Left ventricle myocardium inferior (tissue), 1 donor: ENCODE measurements around the gene MCIDAS. TPM values are rescaled to one million over a fixed set of nuclear protein-coding genes. Genes with fewer than 3 reads are reported as not detected.

Experiments
- DNase-seq: peaks from one replicate; pipeline ENCODE4 v3.0.0-alpha.2; 2020
- H3K27ac ChIP-seq: fragments of 200-600 bp; replicated peaks from 2 replicates; pipeline ENCODE4 v1.8.0; 2021
- H3K27me3 ChIP-seq: fragments of 200-600 bp; 2 replicates; pipeline ENCODE4 v1.8.0; 2021; ENCODE audit warnings: low read depth
- H3K36me3 ChIP-seq: fragments of 200-600 bp; 2 replicates; pipeline ENCODE4 v1.8.0; 2021
- H3K4me1 ChIP-seq: fragments of 200-600 bp; 2 replicates; pipeline ENCODE4 v1.8.0; 2021
- H3K4me3 ChIP-seq: fragments of 200-600 bp; 2 replicates; pipeline ENCODE4 v1.8.0; 2021; ENCODE audit warnings: mild to moderate bottlenecking, moderate library complexity
- H3K9me3 ChIP-seq: fragments of 200-600 bp; replicated peaks from 2 replicates; pipeline ENCODE4 v1.8.0; 2021
- CTCF ChIP-seq: fragments of 200-600 bp; IDR thresholded peaks from 2 replicates; pipeline ENCODE4 v1.8.0; 2021; ENCODE audit warnings: antibody characterized with exemption, mild to moderate bottlenecking, borderline replicate concordance
- intact Hi-C: fragments of 100-400 bp; cut with micrococcal nuclease; formaldehyde crosslinking; loops from one replicate; pipeline ENCODE4 v1.11.0; 2022
- total RNA-seq: library from RNA; stranded (reverse); fragmentation: NEBNext Ultra II Directional; extraction: Animal tissue kit (Norgen Biotek cat#: 25700); gene quantifications from one replicate; pipeline ENCODE4 v1.2.1, GENCODE V29; 2021
- donor health status: DM: no; HTN: yes; CAD: no; lungs with severe emphysema.

MCIDAS gene
- total RNA-seq, 1 donor from 2014 or later = not detected

DNA sequence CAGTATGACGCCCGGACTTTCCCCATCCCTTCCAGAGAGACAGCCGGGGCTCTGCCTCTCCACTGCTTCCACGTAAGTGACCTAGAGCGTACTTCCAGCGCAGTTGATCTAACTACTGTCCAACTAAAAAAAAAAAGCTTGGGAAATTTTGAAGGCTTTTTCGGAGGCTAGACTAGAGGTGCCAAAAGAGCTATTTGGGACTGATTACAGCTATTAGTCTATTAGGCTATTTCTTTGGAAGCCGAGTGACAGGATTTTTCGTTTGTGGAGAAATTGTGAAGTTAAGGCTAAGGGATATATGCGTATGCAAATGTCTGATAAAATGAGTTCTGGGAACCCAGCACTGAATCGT, 4.8 kb upstream of the MCIDAS start:
- Histone ChIP-seq H3K27ac (no peak overlapping the region), H3K4me3 (peak overlapping the region; percentile 73), H3K36me3 (no peaks in the 10 kb centered on the region), H3K9me3 (no peaks in the 10 kb centered on the region), H3K27me3 (peaks cover 100% of the 10 kb centered on the region), H3K4me1 (peaks cover 51% of the 10 kb centered on the region)
- no peak for TF ChIP-seq CTCF
- DNase-seq = no peak
- intact Hi-C loops = no loop called here

DNA sequence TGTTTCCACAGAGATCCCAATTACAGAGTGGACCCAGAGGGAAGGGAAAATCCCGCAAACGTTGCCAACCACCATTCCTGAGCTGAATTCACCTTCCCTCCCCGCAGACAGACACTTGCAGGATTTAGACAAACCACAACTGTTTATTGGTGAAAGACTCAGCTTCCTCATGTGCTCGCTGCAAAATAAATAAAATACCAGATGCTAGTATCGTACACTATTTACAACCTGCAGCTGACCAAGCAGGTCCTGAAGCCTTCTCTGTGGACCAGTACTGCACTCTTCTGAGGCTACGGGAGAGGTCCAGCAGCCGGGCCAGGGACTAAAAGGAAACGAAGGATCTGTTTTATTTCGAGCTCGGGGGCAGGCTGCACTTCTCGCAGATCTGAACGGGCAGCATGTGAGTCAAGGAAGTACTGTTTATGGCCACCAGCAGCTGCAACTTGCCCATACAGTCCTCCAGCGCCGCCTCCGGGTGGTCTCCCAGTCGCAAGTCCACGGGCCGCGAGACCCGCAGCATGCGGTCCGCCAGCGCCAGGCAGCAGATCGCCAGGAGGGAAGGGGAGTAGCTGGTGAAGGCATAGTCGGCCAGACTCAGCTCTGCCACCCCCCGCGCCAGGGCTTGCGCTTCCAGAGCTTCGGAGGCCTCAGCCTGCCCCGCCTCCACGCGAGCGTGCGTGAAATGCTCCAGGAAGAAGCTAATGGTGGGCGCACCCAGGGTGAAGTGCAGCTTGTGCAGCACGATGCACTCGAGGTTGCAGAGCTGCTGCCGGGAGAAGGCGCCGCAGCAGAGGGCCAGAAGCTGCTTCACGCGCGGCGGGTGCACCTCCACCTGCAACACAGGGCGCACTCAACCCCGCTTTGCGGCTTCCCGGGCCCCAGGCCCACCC, 4.2 kb upstream of the MCIDAS start:
- Histone ChIP-seq H3K27ac (no peak overlapping the region), H3K36me3 (no peaks in the 10 kb centered on the region), H3K27me3 (peaks cover 100% of the 10 kb centered on the region), H3K4me3 (peak overlapping the region; percentile 73), H3K9me3 (no peaks in the 10 kb centered on the region), H3K4me1 (peaks cover 57% of the 10 kb centered on the region)
- no peak for TF ChIP-seq CTCF
- no peak for DNase-seq
- intact Hi-C loops = no loop called here

DNA sequence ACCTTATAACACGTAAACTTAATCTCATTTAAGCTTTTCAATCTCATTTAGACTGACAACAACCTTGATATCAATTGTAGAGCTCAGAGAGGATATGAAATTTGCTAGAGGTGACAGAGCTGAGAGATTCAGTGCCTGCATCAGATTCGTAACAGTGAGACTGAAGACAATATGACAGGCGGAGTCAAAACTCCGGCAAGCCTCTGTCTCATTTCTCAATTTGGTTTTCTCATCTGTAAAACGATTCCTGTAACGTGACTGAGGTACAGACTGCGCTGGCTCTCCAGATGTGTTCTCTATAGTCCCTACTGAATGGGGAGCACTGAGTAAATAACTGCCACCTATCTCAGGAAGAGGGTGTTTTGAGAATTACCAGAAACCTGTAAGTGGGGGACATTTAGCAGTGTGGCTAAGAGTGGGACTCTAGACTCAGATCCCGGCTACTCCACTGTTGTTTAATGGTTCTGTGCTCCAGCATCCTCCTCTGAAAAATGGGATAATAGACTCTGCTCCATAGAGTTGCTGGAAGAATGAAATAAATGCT, 3.0 kb upstream of the MCIDAS start:
- H3K4me1 ChIP-seq = peaks cover 57% of the 10 kb centered on the region
- peaks cover 100% of the 10 kb centered on the region for H3K27me3 ChIP-seq
- H3K4me3 ChIP-seq = no peak overlapping the region
- no peak overlapping the region for H3K27ac ChIP-seq
- H3K36me3 ChIP-seq = no peaks in the 10 kb centered on the region
- intact Hi-C loops = no loop called here
- no peaks in the 10 kb centered on the region for H3K9me3 ChIP-seq
- no peak for DNase-seq
- no peak for TF ChIP-seq CTCF

- Histone ChIP-seq H3K9me3 (no peaks in the 10 kb centered on the region), H3K4me3 (peak overlapping the region; percentile 57), H3K36me3 (no peaks in the 10 kb centered on the region), H3K27ac (no peak overlapping the region), H3K27me3 (peaks cover 100% of the 10 kb centered on the region), H3K4me1 (peaks cover 47% of the 10 kb centered on the region)
- intact Hi-C loops = no loop called here
- no peak for DNase-seq
- no peak for TF ChIP-seq CTCF
Measured at GRCh38 chr5:55227664-55228430, 732 bp upstream of the MCIDAS start.

DNA sequence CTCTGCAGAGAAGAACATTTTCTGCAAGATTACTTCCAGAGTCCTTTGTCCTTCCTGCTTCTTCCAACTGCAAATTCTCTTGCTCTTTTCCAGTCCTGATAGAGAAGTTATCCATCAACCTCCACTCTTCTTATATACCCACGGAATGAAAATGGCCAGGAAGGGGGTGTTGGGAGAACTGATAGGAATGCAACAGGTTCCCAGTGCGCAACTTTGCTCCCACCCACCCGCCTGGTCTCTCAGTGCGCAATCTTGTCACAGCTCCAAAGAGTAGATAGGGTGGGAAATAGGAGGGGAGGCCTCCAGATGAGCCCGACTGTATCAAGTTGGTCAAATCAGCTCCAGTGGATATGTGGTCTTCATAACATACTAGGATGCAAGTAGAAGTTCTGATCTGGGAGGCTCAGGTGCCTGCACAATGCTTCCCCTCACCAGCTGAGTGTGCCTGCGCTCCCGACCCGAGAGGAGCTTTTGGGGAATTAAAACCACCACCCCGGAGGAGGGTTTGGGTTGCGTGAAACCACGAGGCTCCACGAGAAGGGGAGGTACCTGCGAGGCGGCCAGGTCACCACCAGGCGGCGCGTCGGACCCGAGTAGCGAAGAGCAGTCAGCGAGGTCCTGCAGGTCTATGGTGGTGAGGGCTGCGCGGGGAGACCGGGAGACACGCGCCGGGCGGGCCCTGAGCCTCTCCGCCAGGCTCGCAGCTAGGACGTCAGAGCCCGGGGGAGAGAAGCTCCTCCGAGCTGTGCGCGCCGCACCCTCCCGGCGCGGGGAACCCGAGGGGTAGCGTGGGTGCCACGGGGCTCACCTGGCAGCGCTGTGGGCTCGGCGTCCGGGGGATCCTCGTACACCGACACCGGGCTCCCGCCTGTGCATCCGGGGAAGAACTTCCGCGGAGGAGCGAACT, 835 bp downstream of the MCIDAS start:
- H3K9me3 ChIP-seq = no peaks in the 10 kb centered on the region
- H3K27ac ChIP-seq = no peak overlapping the region
- no peak for DNase-seq
- intact Hi-C loops = no loop called here
- H3K4me1 ChIP-seq = peaks cover 36% of the 10 kb centered on the region
- H3K36me3 ChIP-seq = no peaks in the 10 kb centered on the region
- H3K4me3 ChIP-seq = peak overlapping the region; percentile 57
- TF ChIP-seq CTCF = peak; percentile 28
- H3K27me3 ChIP-seq = peaks cover 100% of the 10 kb centered on the region
